MM.1S (cell line): ENCODE data around the gene RPUSD1.

Source experiments
- DNase-seq: peaks from one replicate; pipeline ENCODE4 v3.0.0-alpha.2; 2015
- H2AFZ ChIP-seq: fragments of 300-600 bp; sonication (generic); 2 replicates; pipeline ENCODE4 v1.6.0; 2016; ENCODE audit warnings: antibody characterized with exemption, low read length
- H3F3A ChIP-seq: fragments of 300-600 bp; sonication (generic); 2 replicates; pipeline ENCODE4 v1.6.1; 2016; ENCODE audit warnings: mild to moderate bottlenecking, antibody characterized with exemption, low read length, moderate library complexity, mixed read lengths; ENCODE audit not compliant: insufficient read depth
- H3K27ac ChIP-seq: fragments of 300-600 bp; sonication (generic); 2 replicates; pipeline ENCODE4 v1.5.1; 2016; ENCODE audit warnings: mild to moderate bottlenecking, low read length
- H3K27me3 ChIP-seq: fragments of 300-600 bp; sonication (generic); replicated peaks from 2 replicates; pipeline ENCODE4 v1.6.0; 2016; ENCODE audit warnings: low read length; ENCODE audit not compliant: insufficient read depth
- H3K36me3 ChIP-seq: fragments of 300-600 bp; sonication (generic); replicated peaks from 2 replicates; pipeline ENCODE4 v1.6.1; 2016; ENCODE audit warnings: mild to moderate bottlenecking, low read length, mixed read lengths; ENCODE audit not compliant: insufficient read depth
- H3K4me1 ChIP-seq: fragments of 300-600 bp; sonication (generic); 2 replicates; pipeline ENCODE4 v1.6.1; 2016; ENCODE audit warnings: low read length, mixed read lengths
- H3K4me2 ChIP-seq: fragments of 300-600 bp; sonication (generic); 2 replicates; pipeline ENCODE4 v1.6.0; 2016; ENCODE audit warnings: low read depth, low read length
- H3K4me3 ChIP-seq: fragments of 300-600 bp; sonication (generic); 2 replicates; pipeline ENCODE4 v1.5.1; 2016; ENCODE audit warnings: low read length, mixed read lengths
- H3K79me2 ChIP-seq: fragments of 300-600 bp; sonication (generic); 2 replicates; pipeline ENCODE4 v1.6.1; 2016; ENCODE audit warnings: mixed run types, low read length, mixed read lengths
- H3K9ac ChIP-seq: fragments of 300-600 bp; sonication (generic); 2 replicates; pipeline ENCODE4 v1.6.1; 2016; ENCODE audit warnings: low read length, mixed read lengths
- H3K9me2 ChIP-seq: fragments of 300-600 bp; sonication (generic); replicated peaks from 2 replicates; pipeline ENCODE4 v1.6.1; 2016; ENCODE audit warnings: mild to moderate bottlenecking, low read length, mixed read lengths; ENCODE audit not compliant: insufficient read depth
- H3K9me3 ChIP-seq: fragments of 300-600 bp; sonication (generic); replicated peaks from 2 replicates; pipeline ENCODE4 v1.6.1; 2016; ENCODE audit warnings: mild to moderate bottlenecking, low read length, mixed read lengths; ENCODE audit not compliant: insufficient read depth
- H4K20me1 ChIP-seq: fragments of 300-600 bp; sonication (generic); 2 replicates; pipeline ENCODE4 v1.6.1; 2016; ENCODE audit warnings: mild to moderate bottlenecking, low read length, moderate library complexity, mixed read lengths; ENCODE audit not compliant: insufficient read depth
- EZH2 ChIP-seq: fragments of 300-600 bp; sonication (generic); optimal IDR thresholded peaks from 2 replicates; pipeline ENCODE3; 2017; ENCODE audit warnings: low read depth, mild to moderate bottlenecking, antibody characterized with exemption, low read length, mixed read lengths
- EZH2phosphoT487 ChIP-seq: fragments of 300-600 bp; sonication (generic); IDR thresholded peaks from 2 replicates; pipeline ENCODE4 v1.6.1; 2018; ENCODE audit warnings: antibody characterized with exemption, low read length
- TF ChIP-seq, protein P1 (sequence below): fragments of 300-600 bp; sonication (generic); IDR thresholded peaks from 2 replicates; pipeline ENCODE4 v1.5.1; 2016; ENCODE audit warnings: antibody characterized with exemption, low read length, mixed read lengths

The RPUSD1 gene

GRCh38 chr16:782766-783403, 5.3 kb downstream of the RPUSD1 start:
- no peak overlapping the region for H3K27ac ChIP-seq
- no peaks in the 10 kb centered on the region for H3F3A ChIP-seq
- TF ChIP-seq EZH2 (no peak), EZH2phosphoT487 (no peak)
- TF ChIP-seq, protein P1, sequence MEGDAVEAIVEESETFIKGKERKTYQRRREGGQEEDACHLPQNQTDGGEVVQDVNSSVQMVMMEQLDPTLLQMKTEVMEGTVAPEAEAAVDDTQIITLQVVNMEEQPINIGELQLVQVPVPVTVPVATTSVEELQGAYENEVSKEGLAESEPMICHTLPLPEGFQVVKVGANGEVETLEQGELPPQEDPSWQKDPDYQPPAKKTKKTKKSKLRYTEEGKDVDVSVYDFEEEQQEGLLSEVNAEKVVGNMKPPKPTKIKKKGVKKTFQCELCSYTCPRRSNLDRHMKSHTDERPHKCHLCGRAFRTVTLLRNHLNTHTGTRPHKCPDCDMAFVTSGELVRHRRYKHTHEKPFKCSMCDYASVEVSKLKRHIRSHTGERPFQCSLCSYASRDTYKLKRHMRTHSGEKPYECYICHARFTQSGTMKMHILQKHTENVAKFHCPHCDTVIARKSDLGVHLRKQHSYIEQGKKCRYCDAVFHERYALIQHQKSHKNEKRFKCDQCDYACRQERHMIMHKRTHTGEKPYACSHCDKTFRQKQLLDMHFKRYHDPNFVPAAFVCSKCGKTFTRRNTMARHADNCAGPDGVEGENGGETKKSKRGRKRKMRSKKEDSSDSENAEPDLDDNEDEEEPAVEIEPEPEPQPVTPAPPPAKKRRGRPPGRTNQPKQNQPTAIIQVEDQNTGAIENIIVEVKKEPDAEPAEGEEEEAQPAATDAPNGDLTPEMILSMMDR: no peak
- H3K36me3 ChIP-seq: no peaks in the 10 kb centered on the region
- no peak overlapping the region for H3K4me3 ChIP-seq
- H3K9me2 ChIP-seq: no peaks in the 10 kb centered on the region
- H3K79me2 ChIP-seq: peaks cover 14% of the 10 kb centered on the region
- no peak overlapping the region for H3K9ac ChIP-seq
- H3K9me3 ChIP-seq: no peaks in the 10 kb centered on the region
- no peaks in the 10 kb centered on the region; the same call in 1 of the 2 replicates for H4K20me1 ChIP-seq
- H3K4me2 ChIP-seq: no peak overlapping the region
- peaks cover 56% of the 10 kb centered on the region for H3K27me3 ChIP-seq
- H3K4me1 ChIP-seq: 0 out of 2 replicates have a peak, but pooled peaks cover 6% of the 10 kb centered on the region
- H2AFZ ChIP-seq: no peak overlapping the region
- no peak for DNase-seq

GRCh38 chr16:782258-782657, 5.9 kb downstream of the RPUSD1 start:
- no peaks in the 10 kb centered on the region for H3K36me3 ChIP-seq
- 0 out of 2 replicates have a peak, but pooled peaks cover 3% of the 10 kb centered on the region for H3K4me1 ChIP-seq
- H3K9me3 ChIP-seq: no peaks in the 10 kb centered on the region
- DNase-seq: no peak
- no peak overlapping the region for H3K4me3 ChIP-seq
- peaks cover 8% of the 10 kb centered on the region for H3K79me2 ChIP-seq
- H3K4me2 ChIP-seq: no peak overlapping the region
- no peaks in the 10 kb centered on the region; the same call in 1 of the 2 replicates for H4K20me1 ChIP-seq
- peaks cover 60% of the 10 kb centered on the region for H3K27me3 ChIP-seq
- no peaks in the 10 kb centered on the region for H3F3A ChIP-seq
- H2AFZ ChIP-seq: no peak overlapping the region
- no peak for TF ChIP-seq EZH2
- TF ChIP-seq EZH2phosphoT487: no peak
- TF ChIP-seq, protein P1: no peak
- no peak overlapping the region for H3K27ac ChIP-seq
- H3K9me2 ChIP-seq: no peaks in the 10 kb centered on the region
- no peak overlapping the region for H3K9ac ChIP-seq

GRCh38 chr16:781346-782010, 6.7 kb downstream of the RPUSD1 start:
- Histone ChIP-seq H3K9ac (no peak overlapping the region), H3K4me2 (no peak overlapping the region), H3K4me1 (no peaks in the 10 kb centered on the region), H3K27me3 (peaks cover 67% of the 10 kb centered on the region), H2AFZ (no peak overlapping the region), H3F3A (no peaks in the 10 kb centered on the region), H3K27ac (no peak overlapping the region), H3K4me3 (no peak overlapping the region), H3K36me3 (no peaks in the 10 kb centered on the region), H3K9me3 (no peaks in the 10 kb centered on the region), H4K20me1 (no peaks in the 10 kb centered on the region; the same call in 1 of the 2 replicates), H3K9me2 (no peaks in the 10 kb centered on the region), H3K79me2 (0 out of 2 replicates have a peak, but pooled peaks cover under 1% of the 10 kb centered on the region)
- TF ChIP-seq EZH2phosphoT487: no peak
- no peak for TF ChIP-seq EZH2
- TF ChIP-seq, protein P1: no peak
- no peak for DNase-seq
